HL-60/S4 (cell line): ENCODE measurements around the gene LAMA5.

ENCODE experiments used
- in situ Hi-C: fragments of 300-500 bp; cut with MboI; formaldehyde crosslinking; loops from 2 replicates; pipeline ENCODE4 v1.14.3; 2022; ENCODE audit warnings: low sequenced_read_pairs

Gene LAMA5

GRCh38 chr20:62296724-62297448 is 70.2 kb downstream of the LAMA5 start:
- in situ Hi-C loops = no loop called here

- in situ Hi-C loops = no loop called here
Observed at GRCh38 chr20:62294516-62294915, 72.6 kb downstream of the LAMA5 start.

GRCh38 chr20:62293946-62294345 is 73.2 kb downstream of the LAMA5 start:
- in situ Hi-C loops = no loop called here

GRCh38 chr20:62293111-62293784 is 73.9 kb downstream of the LAMA5 start:
- in situ Hi-C loops = no loop called here

GRCh38 chr20:62292108-62292507 is 75.0 kb downstream of the LAMA5 start:
- in situ Hi-C loops = no loop called here

- in situ Hi-C loops = no loop called here
Observed at GRCh38 chr20:62291251-62292066, 75.7 kb downstream of the LAMA5 start.

GRCh38 chr20:62289898-62290297 is 77.2 kb downstream of the LAMA5 start:
- in situ Hi-C loops = no loop called here

DNA sequence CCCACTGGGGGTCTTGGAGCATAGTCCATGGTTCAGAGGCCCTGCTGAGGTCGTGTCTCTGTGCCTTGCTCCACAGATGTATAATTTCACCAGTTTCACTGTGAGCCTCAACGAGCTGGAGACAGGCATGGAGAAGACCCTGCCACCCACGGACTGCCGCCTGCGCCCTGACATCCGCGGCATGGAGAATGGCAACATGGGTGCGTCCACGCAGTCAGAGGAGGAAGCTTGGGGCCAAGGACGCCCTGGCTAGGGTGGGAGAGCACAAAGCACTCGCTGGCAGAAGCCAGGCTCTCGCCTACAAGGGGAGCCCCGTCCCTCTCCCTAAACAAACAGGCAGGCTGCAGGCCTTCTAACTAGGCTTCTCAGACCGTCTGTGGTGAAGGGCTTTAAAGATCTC is 78.0 kb downstream of the LAMA5 start:
- in situ Hi-C loops = no loop called here

DNA sequence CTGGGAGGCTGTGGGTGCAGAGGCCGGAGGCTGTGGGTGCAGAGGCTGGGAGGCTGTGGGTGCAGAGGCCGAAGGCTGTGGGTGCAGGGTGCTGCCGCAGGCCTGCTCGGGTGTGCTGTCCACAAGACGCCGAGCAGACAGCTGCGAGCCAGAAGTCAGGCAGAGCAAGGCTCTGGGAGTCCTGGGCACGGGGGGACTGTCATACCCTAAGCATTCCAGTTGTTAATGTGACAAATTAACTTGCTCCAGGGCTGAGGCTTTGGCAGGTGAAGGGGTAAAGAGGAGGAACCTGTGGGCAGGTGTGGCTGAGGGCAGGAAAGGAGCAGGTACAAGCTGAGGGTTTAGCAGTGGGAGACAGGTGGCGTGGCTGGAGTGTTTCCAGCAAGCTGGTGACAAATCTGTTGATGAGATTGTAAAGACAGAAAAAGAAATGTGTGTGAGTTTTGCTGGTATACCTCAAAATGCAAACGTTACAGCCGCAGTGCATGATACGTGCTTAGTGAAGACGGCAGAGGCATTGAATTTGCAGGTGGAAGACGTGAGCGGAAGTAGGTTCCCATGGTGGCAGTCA is 78.5 kb downstream of the LAMA5 start:
- in situ Hi-C loops = no loop called here

GRCh38 chr20:62287759-62288534 is 79.2 kb downstream of the LAMA5 start:
- in situ Hi-C loops = no loop called here

DNA sequence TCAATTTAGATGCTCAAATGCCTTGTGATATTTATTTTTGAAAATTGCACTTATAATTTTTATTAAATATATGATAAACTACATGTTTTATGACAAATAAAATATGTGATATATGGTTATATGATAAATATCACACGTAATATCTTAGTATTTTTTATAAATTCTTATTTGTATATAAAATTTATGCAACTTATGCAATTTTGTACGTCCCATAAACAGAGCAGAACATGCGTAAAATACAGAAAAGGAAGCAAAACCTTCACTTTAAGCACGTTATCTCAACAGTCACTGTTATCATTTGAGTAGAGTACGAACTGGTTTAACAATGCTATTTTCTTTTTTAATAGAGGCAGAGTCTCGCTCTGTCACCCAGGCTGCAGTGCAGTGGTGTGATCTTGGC is 80.0 kb downstream of the LAMA5 start:
- in situ Hi-C loops = no loop called here

DNA sequence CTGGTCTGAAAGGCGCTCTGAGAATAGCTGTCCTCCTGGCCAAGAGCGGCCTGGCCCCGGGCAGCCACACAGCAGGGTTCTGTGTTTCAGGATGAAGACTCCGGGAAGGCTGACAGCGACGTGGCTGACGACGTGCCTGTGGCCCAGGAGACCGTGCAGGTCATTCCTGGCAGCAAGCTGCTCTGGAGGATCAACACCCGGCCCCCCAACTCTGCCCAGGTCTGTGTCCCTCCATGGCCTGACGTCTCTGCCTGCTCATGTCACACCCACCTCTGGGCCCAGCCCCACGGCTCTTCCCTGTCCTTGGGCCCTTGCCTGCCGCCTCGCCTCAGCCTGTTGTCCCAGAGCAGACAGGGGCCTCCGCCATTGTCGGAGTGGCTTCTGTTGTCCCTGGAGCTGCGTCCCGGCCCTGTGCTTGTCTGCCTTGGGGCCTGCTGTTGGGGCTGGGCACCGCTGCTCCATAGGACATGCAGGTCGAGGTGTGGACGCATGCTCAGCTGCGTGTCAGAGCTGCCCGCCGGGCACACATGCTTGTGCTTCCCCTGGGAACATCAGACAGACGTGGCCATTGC is 80.5 kb downstream of the LAMA5 start:
- in situ Hi-C loops = no loop called here

DNA sequence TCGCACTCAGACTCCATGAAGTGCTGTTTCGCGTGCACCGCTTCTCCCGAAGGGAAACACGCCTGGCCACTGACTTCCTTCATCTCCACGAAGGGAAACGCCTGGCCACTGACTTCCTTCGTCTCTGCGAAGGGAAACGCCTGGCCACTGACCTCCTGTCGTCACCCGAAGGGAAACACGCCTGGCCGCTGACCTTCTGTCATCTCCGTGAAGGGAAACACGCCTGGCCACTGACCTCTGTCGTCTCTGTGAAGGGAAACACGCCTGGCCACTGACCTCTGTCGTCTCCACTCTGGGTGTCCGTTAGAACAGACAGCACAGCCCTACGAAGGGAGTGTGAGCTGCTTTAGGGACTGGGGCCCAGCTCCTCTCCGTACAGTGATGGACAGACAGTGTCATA is 81.4 kb downstream of the LAMA5 start:
- in situ Hi-C loops = no loop called here

GRCh38 chr20:62285151-62285550 is 82.0 kb downstream of the LAMA5 start:
- in situ Hi-C loops = no loop called here

- in situ Hi-C loops = no loop called here
Observed at GRCh38 chr20:62284448-62284847, 82.7 kb downstream of the LAMA5 start.

DNA sequence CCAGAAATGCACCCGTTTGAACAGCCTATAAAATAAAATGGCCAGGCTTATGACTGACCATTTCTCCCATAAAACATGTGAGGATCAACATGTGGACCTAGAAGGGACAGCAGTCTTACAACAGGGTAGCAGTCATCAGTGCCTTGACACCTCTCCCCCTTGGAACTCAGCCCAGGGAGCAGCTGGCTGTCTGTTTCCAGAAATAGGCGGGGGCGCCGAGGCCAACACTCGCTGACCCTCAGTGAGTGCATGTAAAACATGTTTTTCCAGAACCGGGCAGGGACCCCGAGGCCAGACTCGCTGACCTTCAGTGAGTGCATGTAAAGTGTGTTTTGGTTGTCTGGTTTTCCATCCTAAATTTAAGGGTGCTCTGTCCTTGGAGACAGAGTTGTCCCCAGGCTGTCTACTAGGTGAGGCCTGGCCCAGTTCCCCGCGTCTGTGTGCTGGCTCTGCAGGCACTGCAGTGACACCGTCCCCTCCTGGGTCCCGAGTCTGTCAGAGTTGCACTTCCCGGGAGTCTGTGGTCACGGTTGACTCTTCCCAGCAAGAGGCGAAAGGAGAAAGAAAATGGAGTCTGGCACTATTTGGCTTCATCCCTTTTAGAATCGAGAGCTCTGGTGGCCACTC is 84.1 kb downstream of the LAMA5 start:
- in situ Hi-C loops = no loop called here

GRCh38 chr20:62282103-62282502 is 85.0 kb downstream of the LAMA5 start:
- in situ Hi-C loops = no loop called here

DNA sequence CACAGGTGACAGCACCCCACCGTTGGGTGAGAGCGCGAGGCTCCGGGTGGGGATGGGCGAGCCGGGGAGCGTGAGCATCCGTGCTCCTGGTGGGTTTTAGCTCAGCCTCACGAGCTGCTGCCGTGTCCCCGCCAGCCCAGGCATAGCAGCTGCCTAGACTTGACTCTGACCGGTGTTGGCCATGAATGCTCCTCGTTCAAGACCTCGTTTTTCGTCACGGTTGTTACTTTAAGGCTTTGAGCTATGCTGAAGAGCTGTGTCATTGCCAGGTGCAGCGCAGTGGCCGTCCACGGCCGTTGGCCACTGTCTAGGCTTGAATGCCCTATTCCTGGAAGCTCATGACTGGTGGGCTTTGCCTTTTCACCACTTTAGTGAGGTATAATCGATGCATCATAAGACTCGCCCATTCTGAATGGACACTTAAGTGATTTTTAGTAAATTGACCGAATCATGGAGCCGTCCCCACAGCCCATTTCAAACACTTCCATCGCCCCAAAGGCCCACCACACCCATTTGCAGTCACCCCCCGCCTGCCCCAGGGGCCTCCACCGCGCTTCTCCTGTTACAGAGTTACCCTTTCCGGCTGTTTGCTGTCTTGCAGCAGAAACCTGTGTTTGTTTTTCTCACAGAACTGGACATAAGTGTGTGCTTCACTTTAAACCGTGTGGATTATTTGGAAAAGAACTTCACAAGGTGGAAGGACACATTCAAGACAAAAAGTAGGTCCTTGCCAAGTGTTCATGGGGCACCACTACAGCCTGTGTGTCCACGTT is 85.8 kb downstream of the LAMA5 start:
- in situ Hi-C loops = no loop called here

GRCh38 chr20:62280303-62280702 is 86.8 kb downstream of the LAMA5 start:
- in situ Hi-C loops = no loop called here
